ENCODE data around the gene RRP1.
A peak's percentile ranks its signal among the peaks of the same experiment; 100 is the strongest.

RRP1 gene

DNA sequence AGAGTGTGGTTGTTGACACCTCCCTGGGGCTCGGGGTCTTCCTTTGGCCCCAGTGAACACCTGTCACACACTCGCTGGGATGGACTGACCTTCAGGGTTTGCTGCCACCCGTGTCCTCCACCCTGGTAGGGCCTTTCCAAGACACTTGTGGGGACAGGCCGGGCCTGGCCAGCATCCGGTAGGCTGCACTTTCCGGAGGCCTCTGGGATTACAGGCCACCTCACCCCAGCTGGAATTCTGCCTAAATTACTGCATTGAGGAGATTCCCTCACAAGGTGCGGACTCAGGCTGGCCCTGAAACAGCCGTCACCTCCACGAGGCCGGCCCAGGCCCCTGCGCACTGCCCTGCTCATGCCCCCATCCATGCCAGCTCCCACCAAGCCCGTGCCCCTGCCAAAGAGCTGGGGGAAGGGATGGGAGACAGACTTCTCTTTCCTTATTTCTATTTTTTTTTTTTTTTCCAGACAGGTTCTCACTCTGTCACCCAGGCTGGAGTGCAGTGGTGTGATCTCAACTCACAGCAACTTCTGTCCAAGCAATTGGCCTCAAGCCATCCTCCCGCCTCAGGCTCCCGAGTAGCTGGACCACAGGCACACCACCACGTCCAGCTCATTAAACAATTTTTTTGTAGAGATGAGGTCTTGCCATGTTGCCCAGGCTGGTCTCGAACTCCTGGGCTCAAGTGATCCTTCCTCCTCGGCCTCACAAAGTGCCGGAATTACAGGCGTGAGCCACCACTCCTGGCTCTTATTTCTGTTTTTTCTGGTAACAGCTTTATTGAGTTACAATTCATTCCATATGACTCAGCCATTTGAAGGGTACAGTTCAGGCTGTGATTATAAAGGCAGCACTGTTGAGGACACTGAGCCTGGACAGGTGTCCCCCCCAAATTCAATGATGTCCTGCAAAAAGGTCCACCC is 24.5 kb upstream of the RRP1 start:
- no peak overlapping the region for H3K4me3 ChIP-seq (ENCODE audit: control insufficient read depth, low read depth, low read length)
- TF ChIP-seq, protein P1, sequence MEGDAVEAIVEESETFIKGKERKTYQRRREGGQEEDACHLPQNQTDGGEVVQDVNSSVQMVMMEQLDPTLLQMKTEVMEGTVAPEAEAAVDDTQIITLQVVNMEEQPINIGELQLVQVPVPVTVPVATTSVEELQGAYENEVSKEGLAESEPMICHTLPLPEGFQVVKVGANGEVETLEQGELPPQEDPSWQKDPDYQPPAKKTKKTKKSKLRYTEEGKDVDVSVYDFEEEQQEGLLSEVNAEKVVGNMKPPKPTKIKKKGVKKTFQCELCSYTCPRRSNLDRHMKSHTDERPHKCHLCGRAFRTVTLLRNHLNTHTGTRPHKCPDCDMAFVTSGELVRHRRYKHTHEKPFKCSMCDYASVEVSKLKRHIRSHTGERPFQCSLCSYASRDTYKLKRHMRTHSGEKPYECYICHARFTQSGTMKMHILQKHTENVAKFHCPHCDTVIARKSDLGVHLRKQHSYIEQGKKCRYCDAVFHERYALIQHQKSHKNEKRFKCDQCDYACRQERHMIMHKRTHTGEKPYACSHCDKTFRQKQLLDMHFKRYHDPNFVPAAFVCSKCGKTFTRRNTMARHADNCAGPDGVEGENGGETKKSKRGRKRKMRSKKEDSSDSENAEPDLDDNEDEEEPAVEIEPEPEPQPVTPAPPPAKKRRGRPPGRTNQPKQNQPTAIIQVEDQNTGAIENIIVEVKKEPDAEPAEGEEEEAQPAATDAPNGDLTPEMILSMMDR (conservative IDR thresholded peaks at IDR 0.05; ENCODE audit: control insufficient read depth, insufficient read depth, low read depth, low read length): no peak
- peak; percentile 59 for DNase-seq (ENCODE audit: low read depth)

DNA sequence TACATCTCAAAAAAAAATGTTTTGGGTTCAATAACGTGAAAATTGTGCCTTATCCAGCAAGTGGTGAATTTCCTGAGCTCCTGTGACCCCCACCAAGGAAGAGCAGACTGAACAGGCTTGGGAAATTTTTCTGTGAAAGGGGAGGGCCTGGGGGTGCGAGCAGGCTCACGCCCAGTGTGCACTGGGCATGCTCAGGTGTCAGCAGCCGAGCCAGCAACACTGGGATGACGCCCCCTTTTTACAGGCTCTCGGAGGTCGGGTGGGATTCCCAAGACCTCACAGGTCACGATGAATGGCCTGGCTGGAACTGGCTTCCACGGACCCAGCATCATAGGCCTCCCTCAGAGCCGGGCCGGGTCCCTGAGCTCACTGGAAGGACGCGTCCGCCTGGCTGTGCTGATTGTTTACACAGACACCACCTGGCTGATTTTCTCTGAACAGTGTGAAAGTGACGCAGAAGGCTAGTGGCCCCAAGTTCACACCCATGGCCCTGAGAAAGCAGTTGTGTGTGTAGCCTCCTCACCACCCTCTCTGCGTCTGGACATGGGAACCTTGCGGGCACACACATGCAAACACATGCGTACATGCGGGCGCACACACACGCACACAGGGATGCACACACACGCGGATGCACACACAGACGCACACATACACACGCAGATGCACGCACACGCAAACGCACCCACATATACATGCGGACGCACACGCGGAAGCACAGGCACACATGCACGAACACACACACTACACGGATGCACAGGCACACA is 22.5 kb upstream of the RRP1 start:
- no peak for DNase-seq (ENCODE audit: low read depth)
- no peak overlapping the region for H3K4me3 ChIP-seq (ENCODE audit: control insufficient read depth, low read depth, low read length)
- TF ChIP-seq, protein P1 (conservative IDR thresholded peaks at IDR 0.05; ENCODE audit: control insufficient read depth, insufficient read depth, low read depth, low read length): no peak

DNA sequence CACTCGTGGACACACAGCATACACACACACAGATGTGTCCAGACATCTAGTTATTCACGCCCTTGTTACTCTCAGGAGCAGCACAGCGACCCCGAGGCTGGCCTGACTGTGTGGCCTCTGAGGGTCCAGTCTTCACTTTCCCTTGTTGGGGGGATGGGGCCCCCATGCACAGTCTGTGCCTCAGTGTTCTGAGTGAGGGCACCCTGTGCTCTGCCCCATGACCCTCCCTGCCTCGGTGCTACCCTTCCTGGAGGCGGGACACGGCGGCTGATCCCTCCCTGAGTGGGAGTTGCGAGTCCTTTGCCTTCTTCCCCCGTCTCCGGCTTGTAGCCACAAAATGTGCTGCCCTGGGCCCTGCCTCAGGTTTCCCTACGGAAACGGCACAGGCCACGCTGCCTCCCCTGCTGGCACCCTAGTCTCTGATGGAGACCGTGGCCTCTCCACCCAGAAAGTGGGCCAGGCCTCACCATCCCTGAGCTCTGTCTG is 21.8 kb upstream of the RRP1 start:
- DNase-seq (ENCODE audit: low read depth): no peak
- TF ChIP-seq, protein P1 (conservative IDR thresholded peaks at IDR 0.05; ENCODE audit: control insufficient read depth, insufficient read depth, low read depth, low read length): no peak
- no peak overlapping the region for H3K4me3 ChIP-seq (ENCODE audit: control insufficient read depth, low read depth, low read length)

DNA sequence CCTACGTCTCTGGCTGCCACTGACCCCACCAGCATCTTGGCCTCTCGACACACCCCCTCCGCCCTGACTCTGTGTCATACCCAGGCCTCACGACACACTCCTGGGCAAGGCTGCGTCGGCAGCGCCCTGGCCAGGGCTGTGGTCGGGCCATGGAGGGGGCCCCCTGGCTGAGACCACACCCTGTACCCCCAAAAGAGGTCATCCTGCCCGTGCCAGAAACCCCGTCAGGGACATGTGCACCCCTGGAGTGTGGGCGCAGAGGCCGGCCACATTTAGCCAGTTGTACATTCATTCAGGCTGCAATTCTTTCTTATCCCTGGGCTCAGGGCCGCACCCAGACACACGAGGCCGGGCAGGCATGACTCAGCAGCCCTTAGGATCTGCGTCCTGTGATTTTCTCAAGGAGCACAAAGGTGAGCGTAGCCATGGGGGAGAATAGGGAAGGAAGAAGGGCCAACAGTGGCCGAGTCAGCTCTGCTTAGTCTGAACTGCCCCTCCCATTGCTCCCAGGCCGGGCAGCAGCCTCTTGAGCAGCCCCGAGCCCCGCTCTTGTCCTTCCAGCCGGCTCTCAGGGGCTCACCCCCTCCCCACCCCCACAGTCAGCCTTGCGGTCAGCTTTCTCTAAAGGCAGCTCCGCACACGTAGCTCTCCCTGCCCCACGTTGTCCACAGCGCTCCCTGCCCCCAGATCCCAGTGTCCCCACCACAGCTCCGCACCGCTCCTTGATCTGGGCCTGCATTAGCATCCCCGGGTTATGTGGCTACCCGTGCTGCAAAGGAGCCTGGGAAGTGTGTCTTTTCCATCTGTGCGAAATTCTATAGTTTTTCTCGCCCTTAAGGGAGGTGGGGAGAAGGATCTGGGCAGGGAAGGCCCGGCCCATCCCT is 21.2 kb upstream of the RRP1 start:
- peak; percentile 93 for DNase-seq (ENCODE audit: low read depth)
- H3K4me3 ChIP-seq (ENCODE audit: control insufficient read depth, low read depth, low read length): no peak overlapping the region
- TF ChIP-seq, protein P1 (conservative IDR thresholded peaks at IDR 0.05; ENCODE audit: control insufficient read depth, insufficient read depth, low read depth, low read length): no peak

DNA sequence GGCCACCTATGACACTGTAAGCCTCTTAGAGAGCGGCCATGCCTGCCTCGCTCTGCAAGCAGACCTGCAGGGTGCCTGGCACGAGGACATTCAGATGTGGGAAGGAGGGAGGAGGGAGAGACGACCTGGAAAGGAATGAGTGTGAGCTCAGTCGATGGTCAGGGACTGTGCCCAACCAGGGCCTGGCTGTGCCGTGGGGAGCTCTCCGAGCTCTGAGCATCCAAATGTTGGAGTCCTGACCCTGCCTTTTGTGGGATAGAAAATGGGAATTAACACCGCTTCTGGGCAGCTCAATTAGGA is 20.6 kb upstream of the RRP1 start:
- H3K4me3 ChIP-seq (ENCODE audit: control insufficient read depth, low read depth, low read length): no peak overlapping the region
- no peak for DNase-seq (ENCODE audit: low read depth)
- TF ChIP-seq, protein P1 (conservative IDR thresholded peaks at IDR 0.05; ENCODE audit: control insufficient read depth, insufficient read depth, low read depth, low read length): no peak

DNA sequence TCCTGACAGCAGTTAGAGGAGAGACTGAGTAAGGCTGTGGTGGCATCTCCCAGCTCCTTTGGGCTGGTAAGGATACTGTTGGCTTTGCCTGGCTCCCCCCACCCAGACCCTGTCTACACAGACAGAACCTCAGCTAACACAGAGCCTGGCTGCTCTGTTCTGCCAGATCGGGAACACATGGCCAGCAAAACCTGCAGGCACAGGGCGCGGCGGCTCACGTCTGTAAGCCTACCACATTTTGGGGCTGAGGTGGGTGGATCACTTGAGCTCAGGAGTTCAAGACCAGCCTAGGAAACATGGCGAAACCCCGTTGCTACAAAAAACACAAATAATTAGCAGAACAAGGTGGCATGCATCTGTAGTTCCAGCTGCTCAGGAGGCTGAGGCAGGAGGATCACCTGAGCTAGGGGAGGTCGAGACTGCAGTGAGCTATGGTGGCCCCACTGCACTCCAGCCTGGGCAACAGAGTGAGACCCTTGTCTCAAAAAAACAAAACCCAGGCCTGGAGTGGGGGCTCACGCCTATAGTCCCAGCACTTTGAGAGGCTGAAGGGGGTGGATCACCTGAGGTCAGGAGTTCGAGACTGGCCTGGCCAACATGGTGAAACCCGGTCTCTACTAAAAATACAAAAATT is 19.9 kb upstream of the RRP1 start:
- H3K4me3 ChIP-seq (ENCODE audit: control insufficient read depth, low read depth, low read length): no peak overlapping the region
- TF ChIP-seq, protein P1 (conservative IDR thresholded peaks at IDR 0.05; ENCODE audit: control insufficient read depth, insufficient read depth, low read depth, low read length): no peak
- DNase-seq (ENCODE audit: low read depth): no peak

Measured in fibroblast of mammary gland (primary cell).